ENCODE results near the gene KCNIP1. TPM values are rescaled to one million over a fixed set of nuclear protein-coding genes. Genes with fewer than 3 reads are reported as not detected.

KCNIP1 gene
- total RNA-seq, 1 donor from 2014 or later = 5.3 TPM

DNA sequence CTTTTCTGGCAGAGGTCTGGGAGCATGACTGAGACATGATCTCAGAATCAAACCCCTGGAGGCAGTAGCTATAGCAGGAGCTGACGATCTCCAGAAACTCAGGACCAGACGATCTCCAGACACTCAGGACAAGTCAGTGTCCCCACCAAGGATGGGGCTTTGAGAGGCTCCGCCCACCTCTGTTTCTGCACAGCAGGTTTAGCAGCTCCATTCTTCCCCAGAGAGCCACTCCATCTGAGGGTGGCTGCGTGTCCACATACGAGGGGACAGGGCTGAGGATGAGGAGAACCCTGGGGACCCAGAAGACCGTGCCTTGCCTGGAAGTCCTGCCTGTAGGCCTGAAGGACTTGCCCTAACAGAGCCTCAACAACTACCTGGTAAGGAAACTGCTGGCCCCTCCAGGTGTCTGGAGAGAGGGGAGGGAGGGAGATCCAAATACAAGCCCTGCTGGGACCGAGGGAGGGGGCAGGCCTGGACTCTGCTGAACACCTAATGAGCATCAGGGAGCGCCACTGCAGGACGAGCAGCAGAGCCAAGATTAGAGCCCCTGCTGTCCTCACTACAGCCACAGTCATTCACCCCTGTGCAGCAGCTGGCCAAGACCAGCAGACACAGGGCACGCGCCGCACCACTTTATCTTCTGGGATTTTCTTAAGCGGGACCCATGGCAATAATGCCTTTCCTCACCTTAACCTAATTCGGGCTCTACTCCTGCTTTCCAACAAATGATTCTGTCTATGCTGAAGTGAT lies 279.9 kb downstream of the KCNIP1 start, which contains the start of gene GABRP:
Gene GABRP (plus strand): TSS at position 228 of the 750 bp plus-strand sequence. CDS start 4,891 bp downstream, outside the sequence.
- Mint-ChIP-seq H3K4me1 (ENCODE audit: unreplicated experiment) (peaks cover 3% of the 10 kb centered on the region), H3K27ac (peak within 1 kb of the TSS; percentile 52), H3K9me3 (no peaks in the 10 kb centered on the region), H3K36me3 (no peaks in the 10 kb centered on the region), H3K4me3 (peak within 1 kb of the TSS; percentile 87), H3K27me3 (no peaks in the 10 kb centered on the region)
- DNase-seq (ENCODE audit: extremely low spot score, unreplicated experiment) = no peak
- TF ChIP-seq CTCF (conservative IDR thresholded peaks at IDR 0.05) = no peak

GRCh38 chr5:170785416-170785815 lies 281.6 kb downstream of the KCNIP1 start:
- Mint-ChIP-seq H3K9me3 (no peaks in the 10 kb centered on the region), H3K27ac (peak overlapping the region; percentile 46), H3K36me3 (no peaks in the 10 kb centered on the region), H3K4me3 (peak overlapping the region; percentile 87), H3K27me3 (no peaks in the 10 kb centered on the region), H3K4me1 (ENCODE audit: unreplicated experiment) (peaks cover 14% of the 10 kb centered on the region)
- DNase-seq (ENCODE audit: extremely low spot score, unreplicated experiment) = no peak
- no peak for TF ChIP-seq CTCF (conservative IDR thresholded peaks at IDR 0.05)

Other genes starting within 250 kb of the KCNIP1 start
- gene LCP2, start 206.2 kb upstream of the KCNIP1 start, total RNA-seq (ENCODE audit: low replicate concordance) = not detected in 2 replicates
- 0.12 and 0.34 TPM in 2 replicates for gene KCNMB1, start 114.7 kb upstream of the KCNIP1 start, total RNA-seq (ENCODE audit: low replicate concordance)

Measured in type B pancreatic cell (in vitro differentiated cells).